Measurements from ENCODE around the gene KCTD11. TPM values are rescaled to one million over a fixed set of nuclear protein-coding genes. Genes with fewer than 3 reads are reported as not detected.

Gene KCTD11
- total and polyA plus RNA-seq, 2 of the 13 experiments (the other 11 are each of a cell fraction or from before 2014, with no cell fraction given): 1.6 to 2.6 TPM

GRCh38 chr17:7356072-7356549 is 4.1 kb downstream of the KCTD11 start (continued):
- no peak for TF ChIP-seq ZNF549 (CRISPR knock-in tag; IDR thresholded peaks at IDR 0.05)
- no peak for TF ChIP-seq ZNF280D (CRISPR knock-in tag; IDR thresholded peaks at IDR 0.05)
- peak; percentile 54; the same call in 1 of the 2 replicates for TF ChIP-seq ZBTB7B (CRISPR knock-in tag; IDR thresholded peaks at IDR 0.05)
- no peak for TF ChIP-seq ATF5 (CRISPR knock-in tag; IDR thresholded peaks at IDR 0.05; ENCODE audit: low read depth)
- TF ChIP-seq SPEN (CRISPR knock-in tag; IDR thresholded peaks at IDR 0.05; ENCODE audit: low read depth): no peak
- peak; percentile 45; the same call in 1 of the 2 replicates for TF ChIP-seq FOXO1 (CRISPR knock-in tag; IDR thresholded peaks at IDR 0.05)
- TF ChIP-seq CBX5 (CRISPR knock-in tag; IDR thresholded peaks at IDR 0.05; ENCODE audit: borderline replicate concordance): peak; percentile 45; the same call in 1 of the 2 replicates
- no peak for TF ChIP-seq ZNF7 (CRISPR knock-in tag; IDR thresholded peaks at IDR 0.05)
- TF ChIP-seq, protein P1, sequence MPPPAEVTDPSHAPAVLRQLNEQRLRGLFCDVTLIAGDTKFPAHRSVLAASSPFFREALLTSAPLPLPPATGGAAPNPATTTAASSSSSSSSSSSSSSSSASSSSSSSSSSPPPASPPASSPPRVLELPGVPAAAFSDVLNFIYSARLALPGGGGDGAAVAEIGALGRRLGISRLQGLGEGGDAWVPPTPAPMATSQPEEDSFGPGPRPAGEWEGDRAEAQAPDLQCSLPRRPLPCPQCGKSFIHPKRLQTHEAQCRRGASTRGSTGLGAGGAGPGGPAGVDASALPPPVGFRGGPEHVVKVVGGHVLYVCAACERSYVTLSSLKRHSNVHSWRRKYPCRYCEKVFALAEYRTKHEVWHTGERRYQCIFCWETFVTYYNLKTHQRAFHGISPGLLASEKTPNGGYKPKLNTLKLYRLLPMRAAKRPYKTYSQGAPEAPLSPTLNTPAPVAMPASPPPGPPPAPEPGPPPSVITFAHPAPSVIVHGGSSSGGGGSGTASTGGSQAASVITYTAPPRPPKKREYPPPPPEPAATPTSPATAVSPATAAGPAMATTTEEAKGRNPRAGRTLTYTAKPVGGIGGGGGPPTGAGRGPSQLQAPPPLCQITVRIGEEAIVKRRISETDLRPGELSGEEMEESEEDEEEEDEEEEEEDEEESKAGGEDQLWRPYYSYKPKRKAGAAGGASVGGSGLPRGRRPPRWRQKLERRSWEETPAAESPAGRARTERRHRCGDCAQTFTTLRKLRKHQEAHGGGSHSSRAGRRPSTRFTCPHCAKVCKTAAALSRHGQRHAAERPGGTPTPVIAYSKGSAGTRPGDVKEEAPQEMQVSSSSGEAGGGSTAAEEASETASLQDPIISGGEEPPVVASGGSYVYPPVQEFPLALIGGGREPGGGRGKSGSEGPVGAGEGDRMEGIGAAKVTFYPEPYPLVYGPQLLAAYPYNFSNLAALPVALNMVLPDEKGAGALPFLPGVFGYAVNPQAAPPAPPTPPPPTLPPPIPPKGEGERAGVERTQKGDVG (CRISPR knock-in tag; IDR thresholded peaks at IDR 0.05; ENCODE audit: borderline replicate concordance): no peak
- TF ChIP-seq NR2F1 (CRISPR knock-in tag; IDR thresholded peaks at IDR 0.05): no peak
- no peak for TF ChIP-seq ZBTB3 (CRISPR knock-in tag; IDR thresholded peaks at IDR 0.05; ENCODE audit: borderline replicate concordance, low read depth)
- TF ChIP-seq POLR2AphosphoS5 (IDR thresholded peaks at IDR 0.05; ENCODE audit: low read depth, low read length): no peak
- TF ChIP-seq ZFAT (CRISPR knock-in tag; conservative IDR thresholded peaks at IDR 0.05): no peak
- TF ChIP-seq, protein P2, sequence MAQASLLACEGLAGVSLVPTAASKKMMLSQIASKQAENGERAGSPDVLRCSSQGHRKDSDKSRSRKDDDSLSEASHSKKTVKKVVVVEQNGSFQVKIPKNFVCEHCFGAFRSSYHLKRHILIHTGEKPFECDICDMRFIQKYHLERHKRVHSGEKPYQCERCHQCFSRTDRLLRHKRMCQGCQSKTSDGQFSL (CRISPR knock-in tag; IDR thresholded peaks at IDR 0.05): 0 out of 2 replicates have a peak, but pooled peaks have one; percentile 41
- TF ChIP-seq ZNF564 (CRISPR knock-in tag; IDR thresholded peaks at IDR 0.05): no peak
- no peak for TF ChIP-seq ZNF724P (CRISPR knock-in tag; IDR thresholded peaks at IDR 0.05; ENCODE audit: borderline replicate concordance)
- no peak for TF ChIP-seq HOXA7 (CRISPR knock-in tag; IDR thresholded peaks at IDR 0.05)
- no peak for TF ChIP-seq ONECUT2 (CRISPR knock-in tag; IDR thresholded peaks at IDR 0.05)
- TF ChIP-seq KMT2A (CRISPR knock-in tag; IDR thresholded peaks at IDR 0.05): no peak
- no peak for TF ChIP-seq ELF4 (CRISPR knock-in tag; IDR thresholded peaks at IDR 0.05; ENCODE audit: borderline replicate concordance)
- peak; percentile 57; the same call in 1 of the 2 replicates for TF ChIP-seq TBX2 (CRISPR knock-in tag; IDR thresholded peaks at IDR 0.05; ENCODE audit: borderline replicate concordance)
- no peak for TF ChIP-seq CBX2 (IDR thresholded peaks at IDR 0.05; ENCODE audit: low read depth, low read length)
- no peak for TF ChIP-seq CBX2 (CRISPR knock-in tag; IDR thresholded peaks at IDR 0.05; ENCODE audit: low read depth)
- TF ChIP-seq EP300 (IDR thresholded peaks at IDR 0.05; ENCODE audit: low read depth in 2 of 2, low read length in 2 of 2): no peak
- TF ChIP-seq EP300 (CRISPR knock-in tag; IDR thresholded peaks at IDR 0.05; ENCODE audit: borderline replicate concordance): no peak
